Measurements from ENCODE around the gene PALM. TPM values are rescaled to one million over a fixed set of nuclear protein-coding genes. Genes with fewer than 3 reads are reported as not detected.
"Not testable (repeated sequence)": the region's sequence is repeated elsewhere in the genome, so short reads cannot be mapped to it uniquely, and the experiment has no call there.

The PALM gene
- total RNA-seq, 2 donors from 2014 or later = 32.9 to 40.8 TPM

DNA sequence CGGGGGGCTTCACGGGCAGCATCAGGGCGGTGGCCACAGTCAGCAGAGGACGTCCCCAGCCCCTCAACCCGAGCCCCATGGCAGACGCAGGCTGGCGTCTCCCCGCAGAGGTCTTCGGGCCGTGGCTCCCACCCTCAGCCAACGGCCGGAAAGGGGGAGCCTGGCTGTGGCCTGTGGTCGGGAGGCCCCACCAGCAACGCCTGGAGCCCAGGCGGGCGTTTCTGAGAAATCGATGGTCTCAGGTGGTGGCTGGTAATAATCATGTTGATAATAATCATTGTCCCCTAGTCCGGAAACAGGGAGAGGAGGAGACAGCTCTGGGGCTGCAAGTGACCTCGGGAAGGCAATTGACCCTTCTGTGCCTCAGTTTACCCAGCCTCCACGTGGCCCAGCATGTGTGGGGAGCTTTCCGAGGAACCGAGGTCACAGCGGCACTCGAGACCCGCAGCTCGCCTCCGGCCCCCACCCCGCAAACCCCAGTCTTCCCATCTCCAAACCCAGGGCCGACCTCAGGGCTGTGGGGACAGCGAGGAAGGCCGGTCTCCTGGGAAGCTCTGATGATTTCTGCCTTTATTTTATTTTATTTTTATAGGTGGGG is 13.3 kb upstream of the PALM start, which contains the start of gene PRSS57:
TSS of gene PRSS57 (minus strand) at position 101 of the 598 bp plus-strand sequence. CDS start at position 79, 22 bp downstream.
- Mint-ChIP-seq H3K27ac (no peak within 1 kb of the TSS), H3K9me3 (no peaks in the 10 kb centered on the region), H3K36me3 (ENCODE audit: low read depth) (no peaks in the 10 kb centered on the region), H3K4me1 (no peaks in the 10 kb centered on the region), H3K27me3 (ENCODE audit: insufficient read depth) (no peaks in the 10 kb centered on the region), H3K4me3 (no peak within 1 kb of the TSS)
- no peak within 1 kb of the TSS for H3K27ac ChIP-seq (ENCODE audit: low read depth, low read length)
- H3K27me3 ChIP-seq (ENCODE audit: control insufficient read depth, insufficient read depth, low read length, poor library complexity, severe bottlenecking) = no peaks in the 10 kb centered on the region
- H3K36me3 ChIP-seq (ENCODE audit: control insufficient read depth, insufficient read depth, low read length) = no peaks in the 10 kb centered on the region
- no peak within 1 kb of the TSS for H3K4me3 ChIP-seq (ENCODE audit: low read length)
- no peaks in the 10 kb centered on the region for H3K4me1 ChIP-seq (ENCODE audit: control insufficient read depth, insufficient read depth, low read length)
- 90% methylated on average over 8 to 31 of the region's 31 CpGs for WGBS, 2 experiments (ENCODE audit: insufficient coverage in 1 of 2, insufficient read length in 1 of 2)
- TF ChIP-seq, protein P1, sequence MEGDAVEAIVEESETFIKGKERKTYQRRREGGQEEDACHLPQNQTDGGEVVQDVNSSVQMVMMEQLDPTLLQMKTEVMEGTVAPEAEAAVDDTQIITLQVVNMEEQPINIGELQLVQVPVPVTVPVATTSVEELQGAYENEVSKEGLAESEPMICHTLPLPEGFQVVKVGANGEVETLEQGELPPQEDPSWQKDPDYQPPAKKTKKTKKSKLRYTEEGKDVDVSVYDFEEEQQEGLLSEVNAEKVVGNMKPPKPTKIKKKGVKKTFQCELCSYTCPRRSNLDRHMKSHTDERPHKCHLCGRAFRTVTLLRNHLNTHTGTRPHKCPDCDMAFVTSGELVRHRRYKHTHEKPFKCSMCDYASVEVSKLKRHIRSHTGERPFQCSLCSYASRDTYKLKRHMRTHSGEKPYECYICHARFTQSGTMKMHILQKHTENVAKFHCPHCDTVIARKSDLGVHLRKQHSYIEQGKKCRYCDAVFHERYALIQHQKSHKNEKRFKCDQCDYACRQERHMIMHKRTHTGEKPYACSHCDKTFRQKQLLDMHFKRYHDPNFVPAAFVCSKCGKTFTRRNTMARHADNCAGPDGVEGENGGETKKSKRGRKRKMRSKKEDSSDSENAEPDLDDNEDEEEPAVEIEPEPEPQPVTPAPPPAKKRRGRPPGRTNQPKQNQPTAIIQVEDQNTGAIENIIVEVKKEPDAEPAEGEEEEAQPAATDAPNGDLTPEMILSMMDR (conservative IDR thresholded peaks at IDR 0.05) = no peak
- DNase-seq = no peak
- no peaks in the 10 kb centered on the region for H3K9me3 ChIP-seq (ENCODE audit: control insufficient read depth, low read length)
- no peak within 1 kb of the TSS for H3K9ac ChIP-seq (ENCODE audit: extremely low read depth, low read length, poor library complexity, severe bottlenecking)

DNA sequence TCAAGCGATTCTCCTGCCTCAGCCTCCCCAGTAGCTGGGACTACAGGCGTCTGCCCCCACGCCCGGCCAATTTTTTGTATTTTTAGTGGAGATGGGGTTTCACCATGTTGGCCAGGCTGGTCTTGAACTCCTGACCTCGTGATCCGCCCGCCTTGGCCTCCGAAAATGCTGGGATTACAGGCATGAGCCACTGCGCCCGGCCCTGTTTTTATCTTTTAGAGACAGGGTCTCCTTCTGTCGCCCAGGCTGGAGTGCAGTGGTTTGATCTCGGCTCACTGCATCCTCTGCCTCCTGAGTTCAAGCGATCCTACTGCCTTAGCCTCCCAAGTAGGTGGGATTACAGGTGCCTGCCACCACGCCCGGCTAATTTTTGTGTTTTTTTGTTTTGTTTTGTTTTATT is 10.2 kb upstream of the PALM start:
- H3K27me3 ChIP-seq (ENCODE audit: control insufficient read depth, insufficient read depth, low read length, poor library complexity, severe bottlenecking); H3K27me3 Mint-ChIP-seq (ENCODE audit: insufficient read depth); H3K36me3 ChIP-seq (ENCODE audit: control insufficient read depth, insufficient read depth, low read length); DNase-seq; H3K9me3 ChIP-seq (ENCODE audit: control insufficient read depth, low read length); H3K4me3 ChIP-seq (ENCODE audit: low read length); H3K36me3 Mint-ChIP-seq (ENCODE audit: low read depth); H3K4me1 ChIP-seq (ENCODE audit: control insufficient read depth, insufficient read depth, low read length); H3K4me3 Mint-ChIP-seq; H3K9me3 Mint-ChIP-seq; H3K27ac ChIP-seq (ENCODE audit: low read depth, low read length); H3K4me1 Mint-ChIP-seq; H3K9ac ChIP-seq (ENCODE audit: extremely low read depth, low read length, poor library complexity, severe bottlenecking); H3K27ac Mint-ChIP-seq: not testable (repeated sequence)
- WGBS, 2 experiments (ENCODE audit: insufficient coverage in 1 of 2, insufficient read length in 1 of 2) = 90 to 96% methylated on average over 11 to 15 of the region's 15 CpGs

DNA sequence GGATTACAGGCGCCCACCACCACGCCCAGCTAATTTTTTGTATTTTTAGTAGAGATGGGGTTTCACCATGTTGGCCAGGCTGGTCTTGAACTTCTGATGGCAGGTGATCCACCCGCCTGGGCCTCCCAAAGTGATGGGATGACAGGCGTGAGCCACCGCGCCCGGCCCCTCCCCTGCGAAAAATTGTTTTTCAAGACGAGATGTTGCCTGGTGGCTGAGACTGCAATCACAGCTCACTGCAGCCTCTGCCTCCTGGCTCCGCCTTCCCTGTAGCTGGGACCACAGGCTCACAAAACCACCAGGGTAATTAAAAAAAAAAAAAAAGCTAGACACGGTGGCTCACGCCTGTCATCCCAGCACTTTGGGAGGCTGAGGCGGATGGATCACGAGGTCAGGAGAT is 8.8 kb upstream of the PALM start:
- H3K36me3 ChIP-seq (ENCODE audit: control insufficient read depth, insufficient read depth, low read length); H3K4me1 Mint-ChIP-seq; H3K4me1 ChIP-seq (ENCODE audit: control insufficient read depth, insufficient read depth, low read length); DNase-seq; H3K27me3 ChIP-seq (ENCODE audit: control insufficient read depth, insufficient read depth, low read length, poor library complexity, severe bottlenecking); H3K36me3 Mint-ChIP-seq (ENCODE audit: low read depth); H3K27me3 Mint-ChIP-seq (ENCODE audit: insufficient read depth); H3K9ac ChIP-seq (ENCODE audit: extremely low read depth, low read length, poor library complexity, severe bottlenecking); H3K4me3 ChIP-seq (ENCODE audit: low read length); H3K27ac Mint-ChIP-seq; H3K27ac ChIP-seq (ENCODE audit: low read depth, low read length); H3K9me3 Mint-ChIP-seq; H3K9me3 ChIP-seq (ENCODE audit: control insufficient read depth, low read length); H3K4me3 Mint-ChIP-seq: not testable (repeated sequence)
- WGBS, 2 experiments (ENCODE audit: insufficient coverage in 1 of 2, insufficient read length in 1 of 2) = 78 to 80% methylated on average over 7 to 8 of the region's 14 CpGs
- TF ChIP-seq, protein P1 (conservative IDR thresholded peaks at IDR 0.05) = peak; percentile 28

DNA sequence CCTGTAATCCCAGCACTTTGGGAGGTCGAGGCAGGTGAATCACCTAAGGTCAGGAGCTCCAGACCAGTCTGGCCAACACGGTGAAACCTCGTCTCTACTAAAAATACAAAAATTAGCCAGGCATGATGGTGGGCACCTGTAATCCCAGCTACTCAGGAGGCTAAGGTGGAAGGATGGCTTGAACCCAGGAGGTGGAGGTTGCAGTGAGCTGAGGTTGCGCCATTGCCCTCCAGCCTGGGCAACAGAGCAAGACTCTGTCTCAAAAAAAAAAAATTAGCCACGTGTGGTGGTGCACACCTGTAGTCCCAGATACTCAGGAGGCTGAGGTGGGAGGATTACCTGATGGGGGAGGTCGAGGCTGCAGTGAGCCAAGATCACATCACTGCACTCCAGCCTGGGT is 5.9 kb upstream of the PALM start:
- H3K27me3 ChIP-seq (ENCODE audit: control insufficient read depth, insufficient read depth, low read length, poor library complexity, severe bottlenecking); H3K36me3 ChIP-seq (ENCODE audit: control insufficient read depth, insufficient read depth, low read length); H3K4me1 ChIP-seq (ENCODE audit: control insufficient read depth, insufficient read depth, low read length); H3K9ac ChIP-seq (ENCODE audit: extremely low read depth, low read length, poor library complexity, severe bottlenecking); H3K9me3 Mint-ChIP-seq; H3K27ac Mint-ChIP-seq; H3K27ac ChIP-seq (ENCODE audit: low read depth, low read length); H3K9me3 ChIP-seq (ENCODE audit: control insufficient read depth, low read length); H3K4me1 Mint-ChIP-seq; H3K4me3 ChIP-seq (ENCODE audit: low read length); H3K36me3 Mint-ChIP-seq (ENCODE audit: low read depth); DNase-seq; H3K27me3 Mint-ChIP-seq (ENCODE audit: insufficient read depth): not testable (repeated sequence)
- WGBS, 2 experiments (ENCODE audit: insufficient coverage in 1 of 2, insufficient read length in 1 of 2) = 83 to 85% methylated on average over 4 to 6 of the region's 6 CpGs
- H3K4me3 Mint-ChIP-seq = peak overlapping the region; percentile 38

Measured in endodermal cell (in vitro differentiated cells).